ENCODE measurements around the gene CHD9.
"Not testable (repeated sequence)": the region's sequence is repeated elsewhere in the genome, so short reads cannot be mapped to it uniquely, and the experiment has no call there.

Gene CHD9, protein sequence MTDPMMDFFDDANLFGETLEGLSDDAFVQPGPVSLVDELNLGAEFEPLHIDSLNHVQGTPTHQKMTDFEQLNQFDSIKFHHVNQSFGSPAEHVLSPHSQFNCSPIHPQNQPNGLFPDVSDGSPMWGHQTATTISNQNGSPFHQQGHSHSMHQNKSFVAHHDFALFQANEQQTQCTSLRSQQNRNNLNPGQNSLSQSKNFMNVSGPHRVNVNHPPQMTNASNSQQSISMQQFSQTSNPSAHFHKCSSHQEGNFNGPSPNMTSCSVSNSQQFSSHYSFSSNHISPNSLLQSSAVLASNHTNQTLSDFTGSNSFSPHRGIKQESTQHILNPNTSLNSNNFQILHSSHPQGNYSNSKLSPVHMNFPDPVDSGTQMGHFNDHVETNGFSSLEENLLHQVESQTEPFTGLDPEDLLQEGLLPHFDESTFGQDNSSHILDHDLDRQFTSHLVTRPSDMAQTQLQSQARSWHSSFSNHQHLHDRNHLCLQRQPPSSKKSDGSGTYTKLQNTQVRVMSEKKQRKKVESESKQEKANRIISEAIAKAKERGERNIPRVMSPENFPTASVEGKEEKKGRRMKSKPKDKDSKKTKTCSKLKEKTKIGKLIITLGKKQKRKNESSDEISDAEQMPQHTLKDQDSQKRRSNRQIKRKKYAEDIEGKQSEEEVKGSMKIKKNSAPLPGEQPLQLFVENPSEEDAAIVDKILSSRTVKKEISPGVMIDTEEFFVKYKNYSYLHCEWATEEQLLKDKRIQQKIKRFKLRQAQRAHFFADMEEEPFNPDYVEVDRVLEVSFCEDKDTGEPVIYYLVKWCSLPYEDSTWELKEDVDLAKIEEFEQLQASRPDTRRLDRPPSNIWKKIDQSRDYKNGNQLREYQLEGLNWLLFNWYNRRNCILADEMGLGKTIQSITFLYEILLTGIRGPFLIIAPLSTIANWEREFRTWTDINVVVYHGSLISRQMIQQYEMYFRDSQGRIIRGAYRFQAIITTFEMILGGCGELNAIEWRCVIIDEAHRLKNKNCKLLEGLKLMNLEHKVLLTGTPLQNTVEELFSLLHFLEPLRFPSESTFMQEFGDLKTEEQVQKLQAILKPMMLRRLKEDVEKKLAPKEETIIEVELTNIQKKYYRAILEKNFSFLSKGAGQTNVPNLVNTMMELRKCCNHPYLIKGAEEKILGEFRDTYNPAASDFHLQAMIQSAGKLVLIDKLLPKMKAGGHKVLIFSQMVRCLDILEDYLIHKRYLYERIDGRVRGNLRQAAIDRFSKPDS (N-terminal part only)

DNA sequence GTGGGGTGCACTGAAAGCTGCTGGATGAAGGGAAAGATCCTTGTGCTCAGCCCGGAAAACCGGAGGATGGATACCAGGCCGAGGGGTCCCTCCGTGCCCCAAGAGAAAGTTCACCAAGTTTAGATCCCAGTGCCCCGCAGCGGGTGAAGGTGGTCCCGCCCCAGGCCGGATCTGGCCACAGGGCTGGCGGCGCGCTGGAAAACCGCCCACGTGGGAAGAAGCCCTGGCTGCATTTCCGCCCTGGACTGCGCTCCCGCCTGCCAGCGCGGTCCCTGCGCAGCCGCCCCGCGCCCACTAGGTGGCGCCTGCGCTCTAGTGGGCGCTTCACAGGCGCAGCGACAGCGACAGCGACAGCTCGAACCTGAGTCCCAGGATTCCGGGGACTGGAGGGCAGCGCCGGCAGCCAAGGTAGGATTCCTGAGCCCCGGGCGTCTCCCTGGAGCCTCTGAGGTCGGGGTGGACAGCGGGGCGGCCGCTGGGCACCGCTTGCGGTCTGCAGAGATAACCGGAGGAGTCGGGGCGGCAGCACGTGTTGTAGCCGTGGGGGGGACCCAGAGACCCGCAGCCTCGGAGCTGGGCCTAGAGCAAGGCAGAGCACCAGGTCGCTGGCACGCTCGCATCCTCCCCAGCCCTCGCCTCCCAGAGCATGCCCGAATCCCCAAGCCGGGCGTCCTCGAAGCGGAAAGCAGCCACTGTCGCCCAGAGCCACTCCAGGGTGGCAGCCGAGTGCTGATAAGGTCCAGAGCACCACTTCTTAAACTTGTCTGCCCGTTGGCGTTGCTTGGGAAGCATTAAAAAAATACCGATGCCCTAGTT is at the start of gene CHD9:
Gene CHD9, plus strand, starts transcription at position 322 of the 816 bp plus-strand sequence. CDS start 101,099 bp downstream, outside the sequence.
- peak; percentile 79 to 89 for DNase-seq

DNA sequence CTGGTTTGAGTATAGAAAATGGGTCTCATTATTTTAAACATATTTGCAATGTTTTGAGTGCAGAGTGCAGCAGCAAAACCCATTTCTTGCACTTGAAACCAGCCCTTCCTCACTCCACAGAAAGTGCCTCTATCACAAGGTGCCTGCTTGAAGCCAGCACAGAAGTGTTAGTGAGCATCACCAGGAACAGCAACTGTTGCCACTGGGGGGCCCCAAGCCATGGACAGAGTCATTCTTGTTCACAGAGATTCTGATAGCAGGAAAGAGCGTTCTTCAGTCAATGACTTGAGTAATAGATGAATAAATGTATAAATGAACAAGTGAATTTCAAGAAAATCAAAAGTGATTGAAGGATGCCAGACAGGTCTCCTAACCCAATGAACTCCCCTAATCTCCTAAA is 47.7 kb upstream of the CHD9 start:
- DNase-seq = no peak

DNA sequence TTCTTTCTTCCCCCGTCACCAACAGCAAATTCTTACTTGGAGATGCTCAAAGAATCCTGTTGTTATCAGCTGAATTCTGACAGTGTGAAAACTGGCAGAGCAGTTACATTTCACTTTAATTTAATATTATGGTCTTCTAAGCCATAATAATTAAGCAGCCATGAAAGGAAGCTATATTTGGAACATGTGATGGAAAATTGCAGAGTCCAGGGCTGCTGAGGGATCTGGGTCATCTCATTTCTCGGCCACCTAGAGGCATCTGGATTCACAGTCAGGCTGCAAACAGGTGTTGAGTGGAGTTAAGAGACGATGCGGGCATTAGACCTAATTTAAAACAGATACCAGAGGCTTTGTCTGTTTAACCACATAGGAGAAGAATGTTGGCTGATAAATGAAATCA is 40.5 kb upstream of the CHD9 start:
- DNase-seq = no peak

DNA sequence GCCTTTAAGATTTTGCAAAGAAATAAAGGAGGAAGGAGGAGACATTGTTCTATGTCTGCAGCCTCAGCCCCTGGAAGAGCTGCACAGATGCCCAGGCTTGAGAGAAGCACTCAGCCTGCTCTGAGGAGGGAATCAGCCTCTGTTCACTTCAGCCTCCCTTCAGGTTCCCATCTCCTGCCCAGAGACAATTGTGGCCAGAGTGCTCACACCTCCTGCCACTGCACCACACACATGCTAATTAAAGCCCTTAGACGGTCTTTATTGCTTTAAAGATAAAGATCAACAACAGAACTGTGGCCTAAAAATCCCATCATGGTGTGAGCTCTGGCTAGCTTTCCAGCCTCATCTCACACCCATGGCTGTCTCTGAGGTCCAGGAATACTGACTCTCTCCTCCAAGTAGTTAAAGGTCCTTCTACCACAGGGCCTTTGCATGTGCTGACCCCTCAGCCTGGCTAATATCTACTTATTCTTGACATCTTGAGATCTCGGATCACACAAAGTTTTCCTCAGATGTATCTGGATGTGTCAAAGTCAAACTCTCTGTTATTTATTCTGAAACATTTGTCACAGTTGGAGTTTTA is 35.9 kb upstream of the CHD9 start:
- no peak for DNase-seq

DNA sequence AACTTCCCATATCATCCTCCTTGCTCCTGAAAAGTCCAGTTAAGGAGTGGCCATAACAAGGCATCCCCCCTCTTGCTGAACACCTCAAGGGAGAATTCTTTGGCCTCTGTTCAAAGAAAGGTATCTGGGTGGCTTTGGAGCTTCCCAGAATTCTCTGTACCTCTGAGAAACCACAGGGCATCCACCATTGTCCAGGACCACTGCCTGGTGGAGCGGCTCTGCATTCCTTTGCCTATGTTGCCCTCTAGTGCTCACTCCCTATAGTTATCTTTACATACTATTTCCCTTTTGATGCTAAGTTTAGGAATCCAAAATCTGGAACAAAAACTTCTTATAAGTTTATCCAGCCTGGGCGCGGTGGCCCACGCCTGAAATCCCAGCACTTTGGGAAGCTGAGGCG is 32.4 kb upstream of the CHD9 start:
- DNase-seq = peak in 1 of 2 experiments; percentile 57

DNA sequence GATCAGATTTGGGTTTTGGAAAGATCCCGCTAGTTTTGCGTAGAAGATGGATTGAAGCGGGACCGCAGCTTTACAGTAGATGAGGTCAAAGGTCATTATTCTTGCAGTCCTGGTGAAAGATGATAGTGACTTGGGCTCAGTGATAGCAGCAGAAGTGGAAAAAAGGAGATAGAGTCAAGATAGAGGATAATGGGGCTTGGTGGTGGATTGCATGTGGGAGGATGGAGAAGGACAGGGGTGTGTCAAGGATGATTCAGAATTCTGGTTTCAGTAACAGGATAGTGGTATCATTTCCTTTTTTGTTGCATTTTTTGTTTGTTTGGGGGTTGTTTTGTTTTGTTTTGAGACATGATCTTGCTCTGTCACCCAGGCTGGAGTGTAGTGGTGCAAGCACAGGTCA is 30.7 kb upstream of the CHD9 start:
- DNase-seq = no peak

DNA sequence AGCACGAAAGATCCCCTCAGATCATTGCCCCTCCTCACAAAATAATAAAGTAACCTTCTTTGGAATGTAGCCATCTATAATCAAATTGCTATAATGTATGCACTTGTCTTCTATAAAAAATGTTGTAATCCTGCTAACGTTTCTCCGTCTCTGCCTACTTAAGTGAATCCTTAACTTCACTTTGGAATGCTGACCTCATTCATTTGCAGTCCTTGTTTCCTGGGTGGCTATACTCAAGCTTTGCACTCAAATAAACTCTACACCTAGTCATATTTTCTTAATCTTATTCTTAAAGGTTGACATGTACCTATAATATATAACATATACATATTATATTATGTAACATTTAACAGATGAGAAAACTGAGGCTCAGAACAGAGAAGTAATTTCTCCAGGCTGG is 24.8 kb upstream of the CHD9 start:
- no peak for DNase-seq

DNA sequence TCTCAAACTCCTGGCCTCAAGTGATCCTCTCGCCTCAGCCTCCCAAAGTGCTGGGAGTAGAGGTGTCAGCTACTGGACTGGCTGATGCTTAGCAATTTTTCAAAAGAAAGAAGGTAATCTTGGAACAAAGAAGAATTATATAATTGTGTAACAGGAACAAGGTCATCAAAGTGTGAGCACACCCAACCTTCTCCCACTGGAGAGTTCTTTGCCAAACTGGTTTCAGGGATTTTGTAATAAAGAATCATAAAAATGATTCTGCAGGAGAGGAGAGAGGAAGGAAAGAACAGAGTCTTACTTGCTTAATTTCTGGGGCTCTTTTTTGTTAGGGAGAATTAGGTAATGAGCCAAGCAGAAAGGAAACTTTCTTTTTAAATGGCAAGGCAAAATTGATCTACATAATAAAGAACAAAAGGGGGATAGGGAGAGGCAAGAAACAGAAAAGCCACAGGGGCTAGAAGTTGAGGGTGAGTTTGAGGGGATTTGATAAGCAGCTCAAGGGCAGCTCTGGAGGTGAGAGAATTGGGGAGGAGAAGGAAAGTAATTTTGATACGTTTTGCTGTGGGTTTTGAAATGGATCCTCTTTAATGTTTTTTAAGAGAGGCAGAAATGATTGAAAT is 23.4 kb upstream of the CHD9 start:
- no peak for DNase-seq

DNA sequence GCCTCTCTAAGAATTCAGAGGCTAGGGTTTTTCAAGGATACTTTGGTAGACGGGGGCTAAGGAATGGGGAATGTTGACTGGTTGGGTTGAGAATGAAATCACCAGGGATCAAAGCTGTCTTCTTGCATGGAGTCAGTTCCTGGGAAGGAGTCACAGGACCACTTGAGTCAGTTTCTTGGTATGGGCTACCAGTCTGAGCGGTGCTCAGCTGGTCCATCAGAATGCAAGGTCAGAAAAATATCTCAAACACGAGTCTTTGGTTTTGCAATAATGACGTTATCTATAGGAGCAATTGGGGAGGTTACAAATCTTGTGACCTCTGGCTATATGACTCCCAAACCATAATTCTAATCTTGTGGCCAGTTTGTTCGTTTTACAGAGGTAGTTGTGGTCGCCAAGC is 20.5 kb upstream of the CHD9 start:
- DNase-seq = no peak

DNA sequence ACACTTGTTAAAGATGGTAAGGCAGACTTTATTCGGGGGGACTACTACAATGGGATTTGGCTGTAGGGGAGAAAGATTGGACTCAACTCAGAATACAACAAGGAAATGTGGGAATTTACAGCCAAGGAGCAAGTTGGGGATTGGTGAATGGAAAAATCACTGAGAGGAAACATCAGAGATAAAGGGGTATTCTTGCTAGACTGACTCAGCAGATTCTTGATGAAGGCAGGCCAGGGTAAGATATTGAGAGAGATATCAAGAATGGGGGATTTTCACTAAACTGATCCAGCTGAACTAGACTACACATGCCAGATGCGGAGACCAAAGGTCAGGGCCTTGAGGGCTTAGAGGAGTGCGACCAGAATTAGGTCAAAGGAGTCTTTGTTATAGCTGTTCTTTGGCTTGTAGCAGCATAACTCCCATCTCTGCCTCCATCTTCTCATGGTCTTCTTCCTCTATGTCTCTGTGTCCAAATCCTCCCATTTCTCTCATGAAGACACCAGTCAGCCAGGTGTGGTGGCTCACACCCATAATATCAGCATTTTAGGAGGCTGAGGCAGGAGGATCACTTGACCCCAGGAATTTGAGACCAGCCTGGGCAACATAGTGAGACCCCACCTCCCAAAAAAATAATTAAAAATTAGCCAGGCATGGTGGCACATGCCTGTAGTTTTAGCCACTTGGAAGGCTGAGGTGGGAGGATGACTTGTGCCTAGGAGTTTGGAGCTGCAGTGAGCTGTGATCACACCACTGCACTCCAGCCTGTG is 19.4 kb upstream of the CHD9 start:
- DNase-seq = no peak

DNA sequence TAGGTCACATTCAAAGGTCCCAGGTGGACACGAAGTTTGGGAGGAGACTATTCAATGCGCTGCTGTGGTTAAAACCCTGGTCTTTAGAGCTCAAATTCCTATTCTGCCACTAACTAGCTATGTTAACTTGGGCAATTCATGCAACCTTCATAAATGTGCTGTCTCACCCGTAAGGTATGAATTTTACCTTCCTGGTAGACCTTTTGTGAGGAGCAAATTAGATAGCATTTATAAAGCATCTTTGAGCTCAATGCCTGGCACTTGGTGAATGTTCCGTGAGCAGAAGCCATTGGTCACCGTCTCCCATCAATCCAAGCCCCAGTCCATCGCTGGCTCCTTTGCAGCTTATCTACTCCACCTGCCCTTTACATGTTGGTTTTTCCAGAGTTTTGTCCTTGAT is 18.7 kb upstream of the CHD9 start:
- no peak for DNase-seq

DNA sequence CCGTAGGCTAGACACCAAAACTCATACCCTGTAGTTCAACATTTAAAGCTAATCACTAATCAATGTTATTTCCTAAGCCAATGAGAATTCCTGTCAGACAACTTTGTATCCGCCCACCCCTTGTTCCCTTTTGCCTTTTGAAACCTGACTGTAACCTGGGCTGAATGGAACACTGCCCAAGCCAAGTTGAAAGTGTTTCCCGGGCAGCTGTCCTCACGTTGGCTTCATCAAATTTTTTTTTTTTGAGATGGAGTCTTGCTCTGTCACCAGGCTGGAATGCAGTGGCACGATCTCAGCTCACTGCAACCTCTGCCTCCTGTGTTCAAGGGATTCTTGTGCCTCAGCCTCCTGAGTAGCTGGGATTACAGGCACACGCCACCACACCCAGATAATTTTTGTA is 18.1 kb upstream of the CHD9 start:
- not testable (repeated sequence) for DNase-seq

DNA sequence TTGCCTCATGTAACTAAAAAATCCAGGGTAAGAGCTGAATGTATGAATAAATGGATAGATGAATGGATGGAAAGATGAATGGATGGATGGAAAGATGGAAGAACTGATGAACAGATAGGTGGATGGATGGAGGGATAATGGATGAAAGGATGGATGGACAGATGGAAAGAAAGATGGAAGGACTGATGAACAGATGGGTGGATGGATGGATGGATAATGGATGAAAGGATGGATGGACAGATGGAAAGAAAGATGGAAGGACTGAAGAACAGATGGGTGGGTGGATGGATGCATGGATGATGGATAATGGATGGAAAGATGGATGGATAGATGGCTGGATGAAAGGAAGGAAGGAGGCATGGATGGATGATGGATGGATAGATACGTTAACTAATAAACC is 14.0 kb upstream of the CHD9 start:
- no peak for DNase-seq

DNA sequence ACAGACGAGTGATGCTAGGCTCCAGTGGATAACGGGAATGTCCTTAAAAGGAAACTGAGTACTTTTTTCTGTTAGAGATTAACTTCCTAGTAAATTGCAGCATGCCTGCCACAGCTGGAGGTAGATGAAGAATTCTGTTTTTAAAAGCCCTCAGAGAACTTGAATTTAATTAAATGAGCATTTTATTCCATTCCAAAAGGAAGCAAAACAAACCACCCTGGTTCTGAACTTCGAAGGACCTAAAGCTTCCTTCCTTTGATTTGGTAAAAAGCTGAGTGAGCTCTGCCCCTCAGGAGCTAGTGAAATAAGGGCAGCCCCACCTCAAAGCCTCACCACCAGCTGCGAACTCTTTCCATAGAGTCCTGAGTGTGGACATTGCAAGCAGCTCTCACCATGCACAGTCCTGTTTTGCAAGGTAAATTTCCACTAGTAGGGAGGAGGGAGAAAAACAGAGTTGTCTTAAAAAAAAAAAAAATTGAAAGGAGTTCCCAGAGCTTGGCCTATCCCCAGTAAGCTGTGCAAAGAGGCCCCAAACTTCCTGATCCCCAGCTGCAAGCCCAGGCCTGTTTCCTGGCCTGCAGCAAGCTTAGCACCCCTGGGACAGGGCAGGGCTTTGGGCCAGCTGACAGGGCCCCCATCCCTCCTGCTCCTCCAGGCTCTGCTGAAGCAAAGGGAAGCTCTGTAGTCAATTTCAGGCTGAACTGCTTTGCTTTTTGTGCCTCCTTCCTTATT is 13.3 kb upstream of the CHD9 start:
- peak in 1 of 2 experiments; percentile 61 for DNase-seq

DNA sequence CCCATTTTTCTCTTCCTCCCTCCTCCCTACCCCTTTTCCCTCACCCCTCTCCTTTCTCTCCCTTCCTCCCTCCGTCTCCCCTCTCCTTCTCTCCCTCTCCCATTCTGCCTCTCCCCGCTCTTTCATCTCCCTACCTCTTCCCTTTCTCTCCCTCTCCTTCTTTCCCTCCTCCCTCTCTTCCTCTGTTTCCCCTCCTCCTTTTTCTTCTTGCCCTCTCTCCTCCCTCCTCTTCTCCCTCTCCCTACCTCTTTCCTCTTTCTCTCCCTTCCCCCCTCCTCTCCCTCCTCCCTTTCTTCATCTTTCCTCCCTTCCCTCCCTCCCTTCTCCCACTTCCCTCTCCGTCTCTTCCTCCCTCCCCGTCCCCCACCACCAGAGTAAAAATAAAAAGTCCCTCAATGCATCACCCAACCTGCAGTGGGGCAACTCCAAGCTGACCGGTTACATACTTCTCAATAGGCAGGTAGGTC is 12.5 kb upstream of the CHD9 start:
- DNase-seq = no peak

DNA sequence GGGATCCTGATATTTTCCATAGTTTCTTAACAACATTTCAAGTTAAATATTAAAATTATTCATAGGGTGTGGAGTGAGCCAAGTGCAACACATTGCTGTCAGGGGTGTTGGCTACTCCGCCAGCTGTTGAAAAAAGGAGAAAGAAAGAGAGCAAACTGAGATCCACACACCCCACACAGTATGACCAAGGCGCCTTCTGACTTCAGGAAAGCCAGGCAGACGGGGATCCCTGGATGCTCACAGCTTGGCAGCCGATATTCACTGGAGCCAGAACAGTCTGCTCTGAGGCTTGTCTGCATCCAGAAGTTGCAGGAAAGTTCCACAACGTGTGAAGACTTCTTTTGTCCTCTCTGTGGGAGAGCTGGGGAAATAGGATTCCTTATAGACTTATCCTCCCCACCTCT is 11.4 kb upstream of the CHD9 start:
- DNase-seq = peak in 1 of 2 experiments; percentile 13

DNA sequence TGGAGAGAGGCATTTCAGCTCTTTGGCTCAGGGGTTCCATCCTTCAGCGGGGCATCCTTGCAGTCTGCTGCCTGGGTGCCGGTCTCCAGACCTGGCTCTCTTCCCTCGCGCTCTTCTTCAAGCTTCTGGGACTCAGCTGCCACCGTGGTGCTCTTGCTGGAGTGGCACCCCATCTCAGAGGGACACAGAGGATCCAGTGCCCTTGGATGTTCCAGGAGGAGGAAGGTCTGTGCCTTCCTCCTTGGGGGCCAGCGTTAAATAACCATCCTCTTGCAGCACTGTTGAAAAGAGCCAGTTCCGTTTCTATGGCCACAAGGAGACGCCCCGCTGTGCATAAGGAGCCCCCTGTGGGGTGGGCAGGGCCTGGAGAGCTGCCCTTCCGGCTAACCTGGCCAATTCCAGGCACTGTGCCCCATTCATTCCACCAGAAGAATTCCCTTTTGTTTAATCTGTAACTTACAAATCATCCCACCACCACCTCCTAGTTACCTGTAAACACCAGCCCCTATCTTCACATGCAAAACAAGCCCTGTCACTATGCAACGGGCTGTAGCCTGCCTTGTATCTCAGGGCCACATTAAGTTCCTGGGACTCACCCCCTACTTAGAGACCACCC is 10.7 kb upstream of the CHD9 start:
- peak in 1 of 2 experiments; percentile 41 for DNase-seq

DNA sequence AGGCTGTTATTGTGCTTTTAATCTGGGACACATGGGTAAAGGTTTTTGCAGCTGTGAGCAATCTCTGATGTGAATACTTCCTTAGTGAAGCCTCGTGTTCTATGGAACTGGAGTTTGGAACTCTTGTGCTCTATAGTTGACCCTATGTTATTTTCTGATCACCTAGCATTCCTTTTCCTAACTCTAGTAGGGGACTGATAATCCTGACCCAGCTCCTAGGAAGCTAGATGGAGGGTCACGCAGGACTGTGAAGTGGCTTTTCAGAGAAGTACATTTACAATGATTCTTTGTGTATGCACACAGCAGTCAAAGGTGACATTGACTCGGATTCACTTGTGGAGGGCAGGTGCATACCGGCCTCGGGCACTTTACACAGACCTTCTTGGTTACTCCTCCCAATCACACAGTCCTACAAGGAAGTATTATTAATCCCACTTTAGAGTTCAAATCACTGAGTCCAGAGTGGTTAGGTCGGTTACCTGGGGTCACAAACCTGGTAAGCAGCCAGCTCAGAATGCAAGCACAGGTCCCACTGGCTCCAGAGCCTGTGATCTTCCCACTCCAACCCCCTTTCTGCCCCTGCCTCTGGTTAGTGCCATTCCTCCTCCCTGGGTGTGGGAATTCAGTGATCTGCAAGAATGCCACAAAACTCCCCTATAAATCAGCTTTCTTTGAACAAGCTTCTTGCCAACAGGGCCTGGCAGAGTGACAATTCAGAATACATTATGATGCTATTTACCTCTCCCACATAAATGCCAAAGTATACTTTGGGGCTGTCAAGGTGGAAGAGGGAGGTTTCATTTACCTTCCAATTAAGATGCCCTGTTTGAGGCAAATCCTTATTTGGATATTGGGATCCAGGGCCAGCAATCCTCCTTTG is 9.2 kb upstream of the CHD9 start:
- DNase-seq = no peak
